PC-9 (cell line): ENCODE measurements around the gene ALDOA.

Experiments used
- CTCF ChIP-seq: fragments of 200-600 bp; sonication (generic); conservative IDR thresholded peaks from 2 replicates; pipeline ENCODE4 v1.6.1; 2017; ENCODE audit warnings: mixed run types, antibody characterized with exemption, mild to moderate bottlenecking, moderate library complexity
- EZH2 ChIP-seq: fragments of 200-600 bp; sonication (generic); IDR thresholded peaks from 2 replicates; pipeline ENCODE4 v1.8.0; 2017; ENCODE audit warnings: antibody characterized with exemption, low read depth

GRCh38 chr16:30112197-30113030, 46.9 kb downstream of the ALDOA start:
- TF ChIP-seq CTCF (peak; percentile 67), EZH2 (no peak)
